BJ (cell line): ENCODE data around the gene WDR7. TPM values are rescaled to one million over a fixed set of nuclear protein-coding genes. Genes with fewer than 3 reads are reported as not detected.

ENCODE experiments used
- CTCF ChIA-PET: fragments of 350-600 bp; formaldehyde crosslinking; extraction: SDS; loops from one replicate; lab custom pipeline; 2021; ENCODE audit warnings: antibody characterized with exemption, inconsistent platforms; lab: Yijun Ruan, JAX
- POLR2A ChIA-PET: fragments of 300-600 bp; sonication (Branson Sonifier 250); formaldehyde crosslinking; extraction: SDS; loops from one replicate; lab custom pipeline; 2021; ENCODE audit warnings: antibody characterized with exemption; lab: Charles Lee
- DNase-seq: peaks from one replicate; pipeline ENCODE4 v3.0.0-alpha.2; 2011; ENCODE audit warnings: low read depth
- H3K27me3 ChIP-seq: 2 replicates; pipeline ENCODE4 v1.6.0; 2011; ENCODE audit warnings: low read length; ENCODE audit not compliant: control insufficient read depth, insufficient read depth
- H3K36me3 ChIP-seq: 2 replicates; pipeline ENCODE4 v1.5.1; 2011; ENCODE audit warnings: low read length; ENCODE audit not compliant: control insufficient read depth, insufficient read depth
- H3K4me3 ChIP-seq: 2 replicates; pipeline ENCODE4 v1.5.1; 2011; ENCODE audit warnings: low read depth, mild to moderate bottlenecking, control low read depth, low read length
- polyA plus RNA-seq: library from polyadenylated mRNA; depleted of rRNA; stranded (reverse); fragments of >200 nt; gene quantifications from 2 replicates; pipeline ENCODE4 v1.2.3, GENCODE V29; 2011
- TF ChIP-seq, protein P1 (sequence below): IDR thresholded peaks from 2 replicates; pipeline ENCODE4 v1.5.1; 2011; ENCODE audit warnings: low read depth, mild to moderate bottlenecking, control low read depth, inconsistent platforms, low read length, moderate library complexity; ENCODE audit not compliant: insufficient read depth

The WDR7 gene
- polyA plus RNA-seq, 1 experiment = 9.7 TPM

DNA sequence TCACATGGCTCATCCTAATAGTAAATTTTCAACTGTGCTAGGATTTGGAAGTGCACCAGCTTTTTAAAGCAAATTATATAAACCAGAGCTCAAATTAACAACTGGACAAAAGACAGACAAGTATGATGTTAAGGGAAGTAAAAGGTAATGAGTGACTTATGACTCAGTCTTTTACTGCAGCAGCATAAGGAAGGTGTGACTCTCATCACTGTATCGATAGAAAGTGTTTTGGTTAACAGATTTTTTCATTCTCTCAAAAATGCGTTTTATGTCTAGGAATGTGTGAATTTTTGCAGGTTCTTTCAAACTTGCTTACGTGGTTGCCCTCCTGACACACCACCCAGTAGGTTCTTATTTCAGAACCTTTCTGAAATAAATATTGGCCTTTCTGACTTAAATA lies 251.5 kb downstream of the WDR7 start:
- POLR2A ChIA-PET = no interaction called here
- CTCF ChIA-PET = no interaction called here
- no peak for DNase-seq
- Histone ChIP-seq H3K27me3 (no peaks in the 10 kb centered on the region), H3K4me3 (no peak overlapping the region), H3K36me3 (no peaks in the 10 kb centered on the region)
- TF ChIP-seq, protein P1, sequence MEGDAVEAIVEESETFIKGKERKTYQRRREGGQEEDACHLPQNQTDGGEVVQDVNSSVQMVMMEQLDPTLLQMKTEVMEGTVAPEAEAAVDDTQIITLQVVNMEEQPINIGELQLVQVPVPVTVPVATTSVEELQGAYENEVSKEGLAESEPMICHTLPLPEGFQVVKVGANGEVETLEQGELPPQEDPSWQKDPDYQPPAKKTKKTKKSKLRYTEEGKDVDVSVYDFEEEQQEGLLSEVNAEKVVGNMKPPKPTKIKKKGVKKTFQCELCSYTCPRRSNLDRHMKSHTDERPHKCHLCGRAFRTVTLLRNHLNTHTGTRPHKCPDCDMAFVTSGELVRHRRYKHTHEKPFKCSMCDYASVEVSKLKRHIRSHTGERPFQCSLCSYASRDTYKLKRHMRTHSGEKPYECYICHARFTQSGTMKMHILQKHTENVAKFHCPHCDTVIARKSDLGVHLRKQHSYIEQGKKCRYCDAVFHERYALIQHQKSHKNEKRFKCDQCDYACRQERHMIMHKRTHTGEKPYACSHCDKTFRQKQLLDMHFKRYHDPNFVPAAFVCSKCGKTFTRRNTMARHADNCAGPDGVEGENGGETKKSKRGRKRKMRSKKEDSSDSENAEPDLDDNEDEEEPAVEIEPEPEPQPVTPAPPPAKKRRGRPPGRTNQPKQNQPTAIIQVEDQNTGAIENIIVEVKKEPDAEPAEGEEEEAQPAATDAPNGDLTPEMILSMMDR = no peak

DNA sequence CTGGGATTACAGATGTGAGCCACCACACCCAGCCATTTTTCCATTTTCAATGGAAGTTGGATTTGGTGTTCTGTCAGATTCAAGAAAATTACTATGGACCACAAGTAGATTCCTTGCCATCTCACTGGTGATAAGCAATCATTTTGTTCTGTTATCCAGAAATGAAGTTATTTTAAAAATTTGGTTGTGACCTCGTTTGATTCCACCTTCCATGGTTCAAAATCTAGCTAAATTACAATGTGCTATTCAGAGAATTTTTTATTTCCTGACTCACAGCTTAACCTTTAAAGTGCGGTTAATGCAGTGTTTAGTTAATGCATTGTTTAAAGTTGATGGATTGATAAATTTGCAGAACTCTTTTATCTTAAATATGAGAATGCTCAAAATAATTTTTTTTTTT lies 252.5 kb downstream of the WDR7 start:
- ChIA-PET POLR2A (no interaction called here), CTCF (interaction anchor here (1.0 kb wide), 1 partner anchor 34 kb away, joined by 4 read pairs; no protein-coding TSS in a partner anchor)
- TF ChIP-seq, protein P1 = no peak
- Histone ChIP-seq H3K4me3 (no peak overlapping the region), H3K27me3 (no peaks in the 10 kb centered on the region), H3K36me3 (no peaks in the 10 kb centered on the region)
- no peak for DNase-seq

DNA sequence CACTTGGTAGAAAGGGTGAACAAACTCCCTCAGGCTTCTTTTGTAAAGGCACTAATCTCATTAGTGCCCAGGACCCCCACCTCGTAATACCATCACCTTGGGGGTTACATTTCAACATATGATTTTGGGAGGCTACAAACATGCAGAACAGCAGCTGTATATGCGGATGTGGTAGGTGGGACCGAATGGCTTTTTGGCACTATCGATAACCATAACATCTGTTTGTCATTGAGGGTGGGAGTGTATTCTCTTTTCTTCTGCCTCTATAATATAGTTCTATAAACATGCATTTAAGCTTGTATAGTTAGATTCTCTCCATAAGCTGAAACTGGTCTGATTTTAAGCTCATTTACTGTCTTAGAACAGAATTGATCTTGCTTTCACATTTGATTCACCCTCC lies 256.6 kb downstream of the WDR7 start:
- no peak overlapping the region for H3K4me3 ChIP-seq
- TF ChIP-seq, protein P1 = no peak
- POLR2A ChIA-PET = no interaction called here
- no peaks in the 10 kb centered on the region for H3K36me3 ChIP-seq
- no peaks in the 10 kb centered on the region for H3K27me3 ChIP-seq
- no peak for DNase-seq
- CTCF ChIA-PET = no interaction called here

DNA sequence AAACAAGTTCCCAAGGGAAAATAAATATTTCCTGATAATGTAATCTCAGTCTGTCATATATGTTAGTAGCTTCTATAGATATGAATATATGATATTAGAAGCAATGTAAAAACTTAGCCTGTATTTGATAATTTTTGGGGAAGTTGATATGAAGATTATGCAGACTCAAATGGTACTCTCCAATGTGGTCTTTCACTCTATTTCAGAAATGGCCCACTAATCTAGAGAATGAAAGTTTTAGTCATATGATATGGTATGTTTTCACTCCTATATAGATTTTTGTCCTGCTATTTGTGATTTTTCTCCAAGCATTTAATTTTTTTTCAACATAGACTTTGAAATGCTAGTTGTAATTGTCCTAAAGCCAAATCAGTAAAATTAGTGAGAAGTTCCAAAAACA lies 259.1 kb downstream of the WDR7 start:
- no peaks in the 10 kb centered on the region for H3K27me3 ChIP-seq
- DNase-seq = no peak
- no peak overlapping the region for H3K4me3 ChIP-seq
- H3K36me3 ChIP-seq = no peaks in the 10 kb centered on the region
- ChIA-PET POLR2A (no interaction called here), CTCF (interaction anchor here (0.6 kb wide), 1 partner anchor 49 kb away, joined by 3 read pairs; no protein-coding TSS in a partner anchor)
- TF ChIP-seq, protein P1 = no peak

DNA sequence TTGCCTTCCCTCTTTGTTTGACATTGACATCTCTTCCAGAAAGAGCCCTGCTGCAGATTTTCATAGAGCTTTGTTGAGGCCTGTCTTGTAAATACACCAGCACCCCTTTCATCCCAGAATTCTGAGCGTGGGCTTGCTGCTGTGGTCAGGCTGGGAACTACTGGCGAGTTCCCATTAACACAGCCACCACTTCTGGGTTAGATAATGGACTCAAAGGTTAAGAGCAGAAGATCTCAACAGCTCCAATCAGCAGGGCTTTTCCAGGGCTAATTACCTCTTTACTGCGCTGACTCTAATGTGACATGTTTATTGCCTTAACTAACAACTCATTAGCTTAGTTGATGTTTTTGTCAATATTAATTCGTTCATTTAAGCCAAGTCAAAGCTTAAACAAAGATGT lies 259.8 kb downstream of the WDR7 start:
- TF ChIP-seq, protein P1 = no peak
- Histone ChIP-seq H3K27me3 (no peaks in the 10 kb centered on the region), H3K4me3 (no peak overlapping the region), H3K36me3 (no peaks in the 10 kb centered on the region)
- ChIA-PET CTCF (no interaction called here), POLR2A (no interaction called here)
- no peak for DNase-seq
